CD4-positive, alpha-beta T cell treated with Interleukin-15 for 1 hour (primary cell): Measurements from ENCODE around the gene PRKCZ.

Experiments
- DNase-seq: peaks from one replicate; pipeline ENCODE4 v3.0.0-alpha.2; 2020

Gene PRKCZ

GRCh38 chr1:2049718-2050431 is at the start of gene PRKCZ:
TSS of gene PRKCZ (plus strand) at chr1:2050411. CDS start at chr1:2050631, 220 bp downstream.
- peak; percentile 93 for DNase-seq

GRCh38 chr1:2000432-2000831 is 49.8 kb upstream of the PRKCZ start:
- no peak for DNase-seq

GRCh38 chr1:2000850-2001249 is 49.4 kb upstream of the PRKCZ start:
- no peak for DNase-seq

- DNase-seq = no peak
Observed at GRCh38 chr1:2001773-2002411, 48.3 kb upstream of the PRKCZ start.

DNA sequence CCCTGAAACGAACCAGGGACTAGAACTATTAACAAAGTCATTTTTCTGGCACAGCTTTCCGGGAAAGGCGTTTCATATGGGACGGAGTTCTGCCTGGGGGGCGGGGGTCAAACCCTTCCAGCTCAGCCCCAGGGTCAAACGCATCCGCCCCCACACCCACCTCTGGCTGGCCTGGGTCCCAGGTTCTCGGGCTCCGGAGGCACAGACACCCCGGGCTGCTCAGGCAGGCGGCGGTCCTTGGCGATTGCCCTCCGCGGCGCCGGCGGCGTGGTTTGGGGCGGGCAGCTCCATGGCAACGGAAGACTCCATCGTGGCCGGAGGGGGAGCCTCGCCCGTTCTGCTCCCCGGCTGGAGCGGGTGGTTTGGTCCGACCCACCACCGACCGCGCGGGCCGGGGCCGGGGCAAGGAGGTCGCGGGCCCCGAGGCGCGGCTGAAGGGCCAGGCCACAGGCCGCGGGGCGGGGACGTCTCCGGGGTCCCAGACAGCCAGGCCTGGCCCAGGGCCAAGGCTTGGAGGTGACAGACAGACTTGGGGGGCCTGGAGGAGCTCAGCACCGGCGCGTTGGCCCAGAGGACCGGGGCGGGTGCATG is 46.6 kb upstream of the PRKCZ start, which contains the start of gene CFAP74:
CFAP74 (minus strand) TSS at position 246 of the 591 bp plus-strand sequence. CDS start 12,830 bp downstream, outside the sequence.
- no peak for DNase-seq

DNA sequence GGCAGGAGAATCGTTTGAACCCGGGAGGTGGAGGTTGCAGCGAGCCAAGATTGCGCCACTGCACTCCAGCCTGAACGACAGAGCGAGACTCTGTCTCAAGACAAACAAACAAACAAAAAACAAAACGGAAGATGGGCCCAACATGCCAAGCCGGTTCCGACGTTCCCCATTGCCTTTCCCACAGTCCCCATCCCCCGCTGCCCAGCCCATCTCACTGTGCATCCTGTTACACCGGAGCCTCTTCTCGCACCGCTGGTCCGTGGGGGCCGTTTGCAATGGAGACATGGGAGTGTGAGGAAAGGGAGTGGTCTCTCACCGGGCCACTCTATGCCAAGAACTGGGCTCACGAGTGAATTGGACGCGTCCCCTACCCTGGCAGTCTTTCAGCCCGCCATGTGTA is 45.4 kb upstream of the PRKCZ start:
- no peak for DNase-seq

GRCh38 chr1:2009101-2010053 is 40.8 kb upstream of the PRKCZ start:
- DNase-seq = no peak

- no peak for DNase-seq
Observed at GRCh38 chr1:2014181-2014580, 36.0 kb upstream of the PRKCZ start.

DNA sequence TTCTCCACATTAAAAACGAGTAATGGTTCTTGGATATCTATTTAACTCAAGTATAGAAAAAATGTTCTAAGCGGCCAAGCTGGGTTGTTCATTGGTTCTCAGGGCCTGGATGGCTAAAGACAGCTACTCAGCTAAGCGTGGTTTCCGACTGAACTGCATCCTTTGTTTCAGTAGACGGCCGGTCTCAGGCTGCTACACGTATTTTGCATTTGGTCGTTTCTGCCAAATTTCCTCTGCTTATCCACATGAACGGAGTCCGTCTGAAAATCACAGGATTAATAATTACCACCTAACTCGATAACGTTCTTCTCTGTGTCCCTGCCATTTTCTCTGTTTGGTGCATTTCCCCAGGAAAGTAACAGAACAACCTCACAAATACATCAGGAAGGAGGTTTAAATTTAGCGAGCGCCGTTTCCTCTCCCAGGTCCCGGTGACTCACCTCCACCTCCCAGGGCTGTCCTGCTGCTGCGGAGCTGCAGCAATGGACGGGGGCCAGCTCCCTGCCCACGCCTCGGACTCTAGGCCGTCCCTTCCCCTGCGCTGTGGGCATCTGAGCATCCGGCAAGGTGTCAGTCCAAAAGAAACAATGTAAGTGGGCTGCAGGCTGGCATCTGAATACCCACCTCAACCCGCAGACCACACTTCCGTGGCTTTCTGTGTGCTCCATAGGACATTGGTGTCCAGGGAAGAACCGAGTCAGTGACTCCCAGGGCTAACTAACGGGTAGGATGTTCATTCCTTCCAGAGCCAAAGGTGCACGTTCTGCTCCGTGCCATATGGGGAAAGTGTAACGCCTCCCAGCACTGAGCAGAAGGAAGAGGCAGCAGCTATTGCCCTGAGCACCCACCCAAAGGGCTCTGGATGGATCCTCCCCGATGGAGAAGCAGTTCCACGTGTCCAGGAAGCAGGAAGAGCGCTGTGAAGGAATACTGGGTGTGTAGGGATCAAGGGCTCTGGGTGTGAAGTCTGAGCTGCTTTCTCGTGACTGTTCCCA is 35.2 kb upstream of the PRKCZ start:
- no peak for DNase-seq

DNA sequence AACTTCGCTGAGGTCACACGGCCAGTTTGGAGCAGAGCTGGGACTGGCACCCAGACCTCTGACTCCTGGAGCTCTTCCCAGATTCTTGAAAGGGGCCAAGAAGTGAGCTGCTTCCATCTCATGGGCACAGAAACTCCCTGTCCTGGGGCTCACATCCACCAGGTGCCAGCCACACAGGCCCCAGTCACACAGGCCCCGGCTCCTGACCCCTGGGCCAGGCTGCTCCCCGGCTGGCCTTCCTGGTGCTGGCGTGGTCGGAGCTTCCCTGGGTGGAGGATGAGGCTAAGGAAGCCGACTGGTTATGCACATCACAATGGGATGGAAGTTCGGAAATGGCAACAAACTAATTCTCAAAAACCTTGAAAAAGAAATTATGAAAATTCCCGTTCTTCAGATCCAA is 34.1 kb upstream of the PRKCZ start:
- DNase-seq = no peak

DNA sequence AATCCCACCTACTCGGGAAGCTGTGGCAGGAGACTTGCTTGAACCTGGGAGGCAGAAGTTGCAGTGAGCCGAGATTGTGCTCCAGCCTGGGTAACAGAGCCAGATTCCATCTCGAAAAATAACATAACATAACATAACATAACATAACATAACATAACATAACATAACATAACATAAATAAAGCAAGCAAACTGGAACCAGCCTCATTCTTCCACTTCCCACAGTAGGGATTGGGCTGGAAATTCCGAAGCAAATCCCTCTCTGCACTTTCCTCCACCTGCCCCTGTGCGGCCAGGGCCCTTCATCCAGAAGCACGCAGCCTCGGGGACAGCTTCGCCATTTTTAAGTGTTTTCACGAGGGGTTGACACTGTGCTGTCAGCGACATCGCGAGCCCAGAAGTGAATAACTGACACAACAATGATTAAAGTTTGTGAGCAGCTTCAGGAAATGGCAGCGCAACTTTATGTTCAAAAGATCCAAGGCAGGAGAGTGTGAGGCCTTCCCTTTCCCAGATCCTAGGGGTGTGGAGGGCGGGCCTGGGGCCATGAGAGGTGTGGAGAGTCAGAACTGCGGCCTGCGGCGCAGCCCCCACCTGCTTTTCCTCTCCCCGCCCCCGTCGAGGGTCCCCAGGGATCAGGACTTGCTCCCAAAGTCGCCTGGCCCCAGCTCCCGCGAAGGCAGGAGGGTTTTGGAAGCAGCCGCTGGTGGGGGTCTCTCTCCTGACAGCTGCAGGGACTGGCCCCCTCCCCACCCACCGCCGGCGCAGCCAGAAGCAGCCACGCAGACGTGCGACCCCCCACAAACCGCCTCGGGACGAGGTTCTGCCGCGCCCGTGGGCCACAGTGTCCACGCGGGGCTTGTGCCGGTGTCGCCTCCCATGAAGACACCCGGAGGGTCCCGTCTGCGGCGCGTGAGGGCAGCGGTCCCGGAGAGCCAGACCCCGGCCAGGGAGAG is 31.7 kb upstream of the PRKCZ start:
- no peak for DNase-seq

- DNase-seq = no peak
Observed at GRCh38 chr1:2019172-2019543, 31.1 kb upstream of the PRKCZ start, which contains the start of gene GABRD. TSS of gene GABRD (plus strand) at chr1:2019345. CDS start at chr1:2019424, 79 bp downstream.

- DNase-seq = no peak
Observed at GRCh38 chr1:2019571-2020309, 30.5 kb upstream of the PRKCZ start.

DNA sequence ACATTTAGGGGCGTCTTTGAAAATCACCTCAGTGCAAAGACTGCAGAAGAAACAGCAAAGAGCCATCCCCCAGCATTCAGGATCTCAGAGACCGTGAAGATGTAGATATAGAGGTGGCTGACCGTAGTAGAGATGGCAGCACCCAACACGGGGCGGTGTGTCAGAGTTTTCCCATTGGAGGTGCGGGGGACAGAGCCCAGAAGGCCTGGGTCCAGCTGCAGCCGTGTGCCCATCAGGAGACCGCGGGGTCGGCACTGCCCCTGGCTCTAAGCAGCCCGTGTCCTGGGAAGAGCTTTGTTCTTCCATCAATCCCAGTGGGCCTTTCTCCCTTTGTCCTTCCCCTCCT is 29.9 kb upstream of the PRKCZ start:
- no peak for DNase-seq

DNA sequence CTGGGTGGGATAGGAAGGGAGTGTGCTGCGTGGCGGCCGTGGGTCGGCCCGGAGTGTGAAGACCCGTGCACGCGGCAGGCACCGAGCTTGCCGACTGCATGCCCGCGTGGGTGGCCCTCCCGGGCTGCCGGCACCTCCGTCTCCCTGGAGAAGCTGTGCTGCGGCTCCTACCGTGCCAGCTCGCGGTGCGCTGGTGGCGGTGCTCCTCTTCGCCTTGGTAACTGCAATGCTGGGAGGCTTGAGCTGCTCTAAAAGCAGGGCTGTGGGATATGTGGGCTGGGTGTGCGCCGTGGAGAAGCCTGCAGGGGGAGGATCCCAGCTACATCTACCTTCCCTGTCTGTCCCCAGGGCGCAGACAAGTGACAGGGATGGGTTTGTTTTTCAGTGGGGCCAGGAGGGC is 28.7 kb upstream of the PRKCZ start:
- DNase-seq = no peak

DNA sequence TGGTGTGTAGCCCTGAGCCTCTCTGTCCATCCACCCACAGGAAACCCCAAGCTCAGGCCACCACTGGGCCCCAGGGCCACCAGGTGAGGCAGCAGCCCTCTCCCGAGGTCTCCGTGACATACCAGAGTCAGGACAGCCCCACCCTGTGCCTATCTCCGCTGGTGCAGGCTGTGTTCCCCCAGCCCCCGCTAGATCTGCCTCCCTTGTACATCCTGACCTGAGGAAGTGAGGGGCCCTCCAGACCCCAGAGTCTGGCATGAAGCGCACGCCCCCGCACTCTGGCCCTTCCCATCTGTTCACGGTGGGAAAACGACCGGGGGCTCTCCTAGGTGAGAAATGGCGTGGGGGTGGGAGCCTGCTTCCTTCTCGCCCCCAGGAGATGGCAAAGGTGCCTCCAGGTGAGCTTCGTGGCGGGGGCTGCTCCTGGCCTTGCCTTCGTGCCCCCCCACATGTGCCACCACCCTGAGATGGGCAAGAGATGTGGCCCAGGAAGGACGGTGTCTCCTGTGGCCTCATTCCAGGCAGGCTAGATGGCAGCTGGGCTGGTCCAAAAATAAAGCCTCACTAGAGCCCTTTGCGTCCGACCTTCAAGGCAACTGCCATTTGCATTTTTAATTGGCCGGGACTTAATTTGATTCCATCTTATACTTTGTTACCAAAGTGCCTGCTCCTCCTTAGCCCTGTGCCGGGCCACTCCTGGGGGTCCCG is 28.0 kb upstream of the PRKCZ start:
- DNase-seq = no peak

GRCh38 chr1:2023187-2023586 is 27.0 kb upstream of the PRKCZ start:
- DNase-seq = no peak

- no peak for DNase-seq
Observed at GRCh38 chr1:2024451-2024850, 25.8 kb upstream of the PRKCZ start.

DNA sequence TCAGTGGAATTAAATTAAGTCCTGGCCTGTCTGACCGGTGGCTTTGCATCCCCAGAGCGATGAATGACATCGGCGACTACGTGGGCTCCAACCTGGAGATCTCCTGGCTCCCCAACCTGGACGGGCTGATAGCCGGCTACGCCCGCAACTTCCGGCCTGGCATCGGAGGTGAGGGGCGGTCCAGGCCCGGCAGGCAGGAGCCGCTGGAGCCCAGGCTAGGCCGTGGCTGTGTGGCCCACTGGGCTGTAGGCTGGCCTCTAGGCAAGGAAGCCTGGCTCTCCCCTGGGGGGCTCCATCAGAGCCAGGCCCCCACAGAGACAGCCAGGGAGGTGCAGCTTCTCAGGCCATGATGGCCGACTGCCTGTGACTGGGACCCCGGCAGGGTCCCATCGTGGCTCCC is 25.3 kb upstream of the PRKCZ start:
- DNase-seq = no peak
